GM12878 (cell line): Measurements from ENCODE around the gene EFNB2.

Experiments used
- BCL11A ChIP-seq: IDR thresholded peaks from 2 replicates; pipeline ENCODE4 v1.6.1; 2011; ENCODE audit warnings: low read depth, low read length
- MYC ChIP-seq: IDR thresholded peaks from 2 replicates; pipeline ENCODE4 v1.6.1; 2011; ENCODE audit warnings: mild to moderate bottlenecking, low read length, moderate library complexity, inconsistent platforms; ENCODE audit not compliant: insufficient read depth, insufficient replicate concordance, insufficient read length, severe bottlenecking
- NFIC ChIP-seq: IDR thresholded peaks from 2 replicates; pipeline ENCODE4 v1.6.1; 2012; ENCODE audit warnings: low read depth, mild to moderate bottlenecking, inconsistent platforms, low read length, moderate library complexity
- NFYB ChIP-seq: IDR thresholded peaks from 2 replicates; pipeline ENCODE4 v1.6.1; 2011; ENCODE audit warnings: low read depth, mild to moderate bottlenecking, low read length, improper control_type of control experiment, moderate library complexity; ENCODE audit not compliant: insufficient read depth
- NR2C1 ChIP-seq: fragments of 450-650 bp; IDR thresholded peaks from 2 replicates; pipeline ENCODE4 v1.6.1; 2017; ENCODE audit warnings: antibody characterized with exemption, mild to moderate bottlenecking, moderate library complexity
- POLR2A ChIP-seq: IDR thresholded peaks from 2 replicates; pipeline ENCODE4 v1.6.1; 2011; ENCODE audit warnings: low read depth, mild to moderate bottlenecking, low read length
- RAD51 ChIP-seq: fragments of 450-650 bp; IDR thresholded peaks from 2 replicates; pipeline ENCODE4 v1.6.1; 2016; ENCODE audit warnings: moderate library complexity, mild to moderate bottlenecking, inconsistent platforms
- SPI1 ChIP-seq: IDR thresholded peaks from 2 replicates; pipeline ENCODE4 v1.6.1; 2011; ENCODE audit warnings: low read depth, mild to moderate bottlenecking, low read length, moderate library complexity, borderline replicate concordance; ENCODE audit not compliant: insufficient read depth

GRCh38 chr13:106533101-106533942, 2.1 kb downstream of the EFNB2 start:
- TF ChIP-seq NFIC = no peak
- no peak for TF ChIP-seq SPI1
- TF ChIP-seq BCL11A = no peak
- no peak for TF ChIP-seq POLR2A
- TF ChIP-seq RAD51 = no peak
- TF ChIP-seq MYC = no peak
- no peak for TF ChIP-seq NFYB
- TF ChIP-seq NR2C1 = no peak
